ENCODE data around the gene LKAAEAR1.

LKAAEAR1 gene

DNA sequence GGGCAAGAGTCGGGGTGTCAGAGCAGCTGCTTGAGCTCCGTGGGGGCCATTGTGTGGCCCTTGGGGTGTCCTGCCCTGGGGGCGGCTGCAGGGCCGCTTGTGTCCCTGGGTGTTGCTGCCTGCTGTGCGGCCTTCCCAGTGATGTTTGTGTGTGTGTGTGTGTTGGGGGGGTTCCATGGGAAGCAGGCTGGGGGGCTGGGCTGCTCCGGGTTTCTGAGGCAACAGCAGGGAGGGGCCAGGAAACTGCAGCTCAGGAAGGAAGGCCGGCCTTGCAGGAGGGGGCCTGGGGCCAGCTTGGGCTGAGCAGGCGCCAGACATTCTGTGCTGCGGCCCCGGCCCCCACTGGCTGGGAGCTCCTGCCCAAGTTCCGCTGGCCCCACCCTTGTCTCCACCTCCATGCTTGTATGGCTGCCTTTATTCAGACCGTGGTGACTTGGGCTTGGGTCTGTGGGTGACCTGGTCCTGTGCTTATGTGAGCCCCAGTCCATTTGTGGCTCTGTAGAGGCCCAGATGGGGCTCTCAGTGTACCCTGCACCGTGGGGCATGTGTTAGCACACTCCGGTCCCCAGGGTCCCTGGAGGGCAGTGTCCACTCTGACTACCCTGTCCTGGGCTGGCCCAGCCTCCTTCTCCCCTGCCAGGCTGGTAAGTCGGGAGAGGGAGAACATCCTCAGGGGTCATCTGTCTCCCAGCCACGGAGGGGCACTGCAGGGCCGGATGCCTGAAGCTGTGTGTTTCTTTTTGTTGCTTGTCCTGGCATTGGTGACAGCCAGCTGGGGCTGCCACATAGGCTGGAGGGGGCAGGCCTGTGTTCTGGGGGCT lies 30.1 kb downstream of the LKAAEAR1 start:
- TF ChIP-seq, protein P1, sequence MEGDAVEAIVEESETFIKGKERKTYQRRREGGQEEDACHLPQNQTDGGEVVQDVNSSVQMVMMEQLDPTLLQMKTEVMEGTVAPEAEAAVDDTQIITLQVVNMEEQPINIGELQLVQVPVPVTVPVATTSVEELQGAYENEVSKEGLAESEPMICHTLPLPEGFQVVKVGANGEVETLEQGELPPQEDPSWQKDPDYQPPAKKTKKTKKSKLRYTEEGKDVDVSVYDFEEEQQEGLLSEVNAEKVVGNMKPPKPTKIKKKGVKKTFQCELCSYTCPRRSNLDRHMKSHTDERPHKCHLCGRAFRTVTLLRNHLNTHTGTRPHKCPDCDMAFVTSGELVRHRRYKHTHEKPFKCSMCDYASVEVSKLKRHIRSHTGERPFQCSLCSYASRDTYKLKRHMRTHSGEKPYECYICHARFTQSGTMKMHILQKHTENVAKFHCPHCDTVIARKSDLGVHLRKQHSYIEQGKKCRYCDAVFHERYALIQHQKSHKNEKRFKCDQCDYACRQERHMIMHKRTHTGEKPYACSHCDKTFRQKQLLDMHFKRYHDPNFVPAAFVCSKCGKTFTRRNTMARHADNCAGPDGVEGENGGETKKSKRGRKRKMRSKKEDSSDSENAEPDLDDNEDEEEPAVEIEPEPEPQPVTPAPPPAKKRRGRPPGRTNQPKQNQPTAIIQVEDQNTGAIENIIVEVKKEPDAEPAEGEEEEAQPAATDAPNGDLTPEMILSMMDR (IDR thresholded peaks at IDR 0.05; ENCODE audit: extremely low read depth, insufficient read depth, missing control alignments) = peak; percentile 33
- in situ Hi-C loops (cut with MboI; ENCODE audit: low pct_unique_long_range_greater_than_20kb, low sequenced_read_pairs, unreplicated experiment) = no loop called here

DNA sequence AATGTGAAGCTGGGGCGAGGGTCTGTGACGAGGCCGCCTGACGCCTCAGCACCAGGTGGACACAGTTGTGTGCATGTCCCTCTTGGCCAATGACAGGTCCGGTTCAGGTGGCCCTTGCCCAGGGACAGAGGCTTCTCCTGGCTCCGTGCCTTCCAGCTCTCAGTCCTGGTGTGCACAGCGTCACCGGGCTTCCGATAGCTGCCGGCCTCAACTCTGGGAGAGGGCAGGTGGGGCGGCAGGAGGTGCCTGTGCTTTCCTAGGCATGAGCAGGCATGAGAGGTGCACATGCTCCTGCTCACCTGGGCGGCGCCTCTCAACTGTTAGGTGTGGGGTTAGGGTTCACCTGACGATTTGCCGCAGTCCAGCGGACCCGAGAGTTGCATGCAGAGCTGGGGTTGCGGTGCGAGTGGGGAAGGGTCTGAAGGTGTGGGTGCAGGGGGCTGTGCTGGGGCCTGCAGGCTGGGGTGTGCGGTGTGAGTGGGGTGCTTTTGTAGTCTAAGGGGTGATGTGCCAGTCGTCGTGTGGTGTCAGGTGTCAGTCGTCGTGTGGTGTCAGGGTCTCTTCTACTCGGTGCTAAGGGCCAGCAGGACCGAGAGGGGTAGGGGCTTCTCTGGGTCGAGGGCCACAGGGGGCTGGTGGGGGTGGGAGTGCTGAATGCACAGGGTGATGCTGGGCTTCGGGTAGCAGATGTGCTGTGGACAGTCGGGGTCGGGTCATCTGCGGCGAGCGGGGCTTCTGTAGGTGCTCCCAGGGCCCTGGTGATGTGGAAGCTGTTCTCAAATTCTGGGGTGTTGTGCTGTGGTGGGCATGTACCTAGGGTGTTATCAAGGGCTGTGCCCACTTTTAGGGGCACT lies 31.0 kb downstream of the LKAAEAR1 start:
- no peak for DNase-seq (ENCODE audit: low spot score)
- TF ChIP-seq, protein P1 (IDR thresholded peaks at IDR 0.05; ENCODE audit: extremely low read depth, insufficient read depth, missing control alignments) = no peak
- in situ Hi-C loops (cut with MboI; ENCODE audit: low pct_unique_long_range_greater_than_20kb, low sequenced_read_pairs, unreplicated experiment) = no loop called here

More for the DNA sequence above, 30.1 kb downstream of the LKAAEAR1 start:
- peak; percentile 64 for DNase-seq (ENCODE audit: low spot score)

DNA sequence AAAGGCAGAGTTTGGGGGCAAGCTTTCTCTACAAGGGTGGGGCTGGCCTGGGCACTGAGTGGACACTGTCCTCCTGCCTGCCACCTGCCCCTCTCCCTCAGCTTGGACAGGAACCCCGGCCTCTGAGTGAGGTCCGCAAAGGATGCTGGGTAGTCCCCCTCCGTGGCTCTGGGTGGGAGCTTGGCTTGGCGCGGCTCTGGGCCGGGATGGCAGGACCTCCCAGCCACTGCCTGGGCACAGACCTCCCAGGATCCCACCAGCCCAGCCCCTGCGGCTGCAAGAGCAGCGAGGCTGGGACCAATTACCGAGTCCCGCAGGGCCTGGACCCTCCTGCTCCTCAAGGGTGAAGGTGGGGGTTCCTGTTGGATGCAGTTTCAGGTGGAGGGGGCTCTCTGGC lies 31.9 kb downstream of the LKAAEAR1 start:
- no peak for DNase-seq (ENCODE audit: low spot score)
- in situ Hi-C loops (cut with MboI; ENCODE audit: low pct_unique_long_range_greater_than_20kb, low sequenced_read_pairs, unreplicated experiment) = no loop called here
- TF ChIP-seq, protein P1 (IDR thresholded peaks at IDR 0.05; ENCODE audit: extremely low read depth, insufficient read depth, missing control alignments) = no peak

DNA sequence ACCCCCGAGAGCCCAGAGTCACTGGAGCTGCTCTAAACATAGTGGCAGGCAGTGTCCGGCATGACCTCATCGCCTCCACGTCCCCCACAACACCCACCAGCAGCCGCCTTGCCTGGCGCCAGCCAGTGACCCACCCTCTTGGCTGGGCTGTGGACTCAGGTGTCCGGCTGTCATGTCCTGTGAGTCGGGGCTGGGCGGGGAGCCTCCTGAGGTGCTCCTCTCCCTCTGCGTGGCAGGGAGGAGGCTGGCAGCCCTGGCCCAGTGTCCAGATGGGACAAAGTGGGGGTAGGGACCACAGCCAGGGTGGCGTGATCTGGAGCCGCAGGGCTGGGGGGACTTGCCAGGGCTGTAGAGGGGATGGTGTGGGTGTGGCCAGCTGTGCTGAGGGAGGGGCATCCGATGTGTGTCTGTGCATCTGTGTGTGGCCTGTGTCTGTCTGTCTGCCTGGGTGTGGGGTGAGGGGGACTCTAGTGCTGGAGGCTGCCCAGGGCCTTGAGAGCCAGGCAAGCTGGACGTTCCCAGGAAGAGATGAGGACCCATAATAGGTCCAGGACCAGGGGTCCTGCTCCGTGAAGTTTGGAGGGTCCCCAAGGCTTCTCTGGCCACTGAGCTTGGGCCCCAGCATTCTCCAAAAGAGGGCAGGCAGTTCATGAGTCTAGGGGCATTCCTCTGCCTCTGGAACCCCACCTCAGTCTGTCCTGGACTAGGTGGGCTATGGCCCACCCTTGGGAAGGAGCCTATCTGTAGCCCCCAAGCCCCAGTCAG lies 32.5 kb downstream of the LKAAEAR1 start:
- in situ Hi-C loops (cut with MboI; ENCODE audit: low pct_unique_long_range_greater_than_20kb, low sequenced_read_pairs, unreplicated experiment) = no loop called here
- no peak for DNase-seq (ENCODE audit: low spot score)
- TF ChIP-seq, protein P1 (IDR thresholded peaks at IDR 0.05; ENCODE audit: extremely low read depth, insufficient read depth, missing control alignments) = no peak

DNA sequence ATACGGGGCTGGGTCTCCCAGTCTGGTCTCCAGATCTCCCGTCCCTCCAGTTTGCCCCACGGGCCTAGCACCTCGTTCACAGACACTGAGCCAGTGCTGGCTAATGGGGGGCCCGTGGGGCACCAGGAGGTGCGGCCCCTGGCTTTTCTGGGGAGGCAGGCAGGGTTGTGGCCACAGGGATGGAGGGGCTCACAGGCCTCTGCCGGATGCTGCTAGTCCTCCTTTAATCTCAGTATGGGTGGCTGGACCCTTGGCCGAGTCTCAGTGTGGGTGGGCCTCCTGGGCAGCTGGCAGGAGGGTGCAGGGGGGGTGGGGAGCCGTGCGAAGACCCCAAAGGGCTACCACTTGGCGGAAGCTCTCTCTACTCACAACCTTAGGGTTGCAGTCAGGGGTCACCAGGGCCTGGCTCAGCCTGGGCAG lies 33.2 kb downstream of the LKAAEAR1 start:
- in situ Hi-C loops (cut with MboI; ENCODE audit: low pct_unique_long_range_greater_than_20kb, low sequenced_read_pairs, unreplicated experiment) = no loop called here
- DNase-seq (ENCODE audit: low spot score) = no peak
- TF ChIP-seq, protein P1 (IDR thresholded peaks at IDR 0.05; ENCODE audit: extremely low read depth, insufficient read depth, missing control alignments) = no peak

Measured in GM13977 (cell line).